ENCODE measurements around the gene IL17B.

The IL17B gene

GRCh38 chr5:149417711-149418368 is 38.7 kb upstream of the IL17B start:
- H3K4me3 ChIP-seq (ENCODE audit: low read depth, low read length), result no peak overlapping the region
- no peak for TF ChIP-seq CTCF (IDR thresholded peaks at IDR 0.05; ENCODE audit: low read depth, low read length)
- H3K9me3 ChIP-seq, result no peaks in the 10 kb centered on the region
- H3K36me3 ChIP-seq, result no peaks in the 10 kb centered on the region
- H3K27me3 ChIP-seq, result no peaks in the 10 kb centered on the region
- H3K4me1 ChIP-seq, result peaks cover 61% of the 10 kb centered on the region
- no peak for DNase-seq

DNA sequence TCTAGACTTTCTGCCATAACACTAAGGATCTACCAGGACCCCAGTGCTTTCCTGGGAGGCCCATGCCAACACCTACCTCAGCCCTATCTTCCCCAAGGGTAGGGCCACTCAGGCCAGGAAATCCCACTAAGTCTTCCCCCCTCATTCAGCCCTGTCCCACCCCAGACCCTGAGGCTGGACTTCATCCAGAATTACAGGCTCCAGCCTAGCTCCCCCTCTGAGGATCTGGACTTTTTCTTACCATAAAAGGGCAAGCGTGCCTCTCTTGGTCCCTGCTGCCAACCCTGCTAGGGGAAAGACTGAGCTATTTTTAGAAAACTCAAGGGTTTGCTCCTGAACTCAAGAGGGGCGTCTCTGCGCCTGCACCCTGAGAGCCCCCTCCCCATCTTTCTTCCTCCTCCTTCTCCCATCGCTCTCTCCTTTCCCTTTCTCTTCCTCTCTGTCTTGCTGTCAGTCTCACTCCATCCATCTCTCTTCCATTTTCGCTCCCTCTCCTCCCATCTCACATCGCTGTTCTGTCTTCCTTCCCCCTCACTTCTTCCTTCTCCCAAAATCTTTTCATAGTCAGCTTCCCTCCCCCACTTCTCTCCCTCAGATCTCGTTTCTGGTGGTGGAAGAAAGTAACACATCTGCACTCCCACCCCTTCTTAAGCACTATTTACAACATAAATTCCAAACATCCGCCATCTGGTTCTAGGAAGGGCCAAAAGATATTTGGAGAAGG is 38.1 kb upstream of the IL17B start:
- TF ChIP-seq CTCF (IDR thresholded peaks at IDR 0.05; ENCODE audit: low read depth, low read length), result no peak
- no peak for DNase-seq
- H3K4me3 ChIP-seq (ENCODE audit: low read depth, low read length), result no peak overlapping the region
- H3K4me1 ChIP-seq, result peaks cover 60% of the 10 kb centered on the region
- H3K27me3 ChIP-seq, result no peaks in the 10 kb centered on the region
- no peaks in the 10 kb centered on the region for H3K36me3 ChIP-seq
- no peaks in the 10 kb centered on the region for H3K9me3 ChIP-seq

- H3K9me3 ChIP-seq, result no peaks in the 10 kb centered on the region
- TF ChIP-seq CTCF (IDR thresholded peaks at IDR 0.05; ENCODE audit: low read depth, low read length), result no peak
- H3K36me3 ChIP-seq, result no peaks in the 10 kb centered on the region
- H3K27me3 ChIP-seq, result no peaks in the 10 kb centered on the region
- no peak for DNase-seq
- H3K4me1 ChIP-seq, result peaks cover 47% of the 10 kb centered on the region
- no peak overlapping the region for H3K4me3 ChIP-seq (ENCODE audit: low read depth, low read length)
These were observed 36.2 kb upstream of the IL17B start for GRCh38 chr5:149415066-149415967.

DNA sequence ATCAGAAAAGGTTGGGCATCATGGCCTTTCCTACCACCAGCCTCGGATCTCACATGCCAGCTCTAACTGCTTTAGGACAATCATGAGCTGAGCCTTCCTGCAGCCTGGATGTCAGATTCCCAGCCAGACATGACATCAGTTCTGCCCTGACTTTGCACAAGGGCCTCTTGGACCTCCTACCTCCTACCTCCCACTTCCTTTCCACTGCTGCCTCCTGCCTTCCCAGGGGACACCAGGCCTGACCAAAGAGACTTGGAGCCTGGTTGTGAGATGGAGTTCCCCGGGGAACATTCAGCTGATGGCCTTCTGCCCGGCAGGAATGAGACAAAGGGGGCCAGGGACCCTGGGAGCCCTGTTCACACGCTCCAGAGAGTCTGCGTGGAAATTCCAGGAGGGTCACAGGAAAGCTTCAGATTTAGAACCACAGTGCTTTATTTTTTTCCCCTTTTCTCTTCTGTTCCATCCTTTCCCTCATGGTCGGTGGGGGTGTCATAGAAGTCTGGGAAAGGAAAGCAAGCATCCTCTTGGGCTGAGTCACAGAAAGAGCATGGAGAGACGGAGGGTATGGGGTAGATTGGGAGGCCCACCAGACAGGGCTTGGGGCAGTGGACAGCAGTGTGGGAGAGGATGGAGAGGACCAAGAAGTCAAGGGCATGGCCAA is 35.4 kb upstream of the IL17B start:
- peak; percentile 72 for DNase-seq
- Histone ChIP-seq H3K4me3 (ENCODE audit: low read depth, low read length) (no peak overlapping the region), H3K9me3 (no peaks in the 10 kb centered on the region), H3K4me1 (peaks cover 41% of the 10 kb centered on the region), H3K27me3 (no peaks in the 10 kb centered on the region), H3K36me3 (no peaks in the 10 kb centered on the region)
- TF ChIP-seq CTCF (IDR thresholded peaks at IDR 0.05; ENCODE audit: low read depth, low read length), result no peak

- TF ChIP-seq CTCF (IDR thresholded peaks at IDR 0.05; ENCODE audit: low read depth, low read length), result no peak
- no peak for DNase-seq
- Histone ChIP-seq H3K27me3 (no peaks in the 10 kb centered on the region), H3K4me3 (ENCODE audit: low read depth, low read length) (no peak overlapping the region), H3K4me1 (peaks cover 41% of the 10 kb centered on the region), H3K9me3 (no peaks in the 10 kb centered on the region), H3K36me3 (no peaks in the 10 kb centered on the region)
These were observed 34.6 kb upstream of the IL17B start for GRCh38 chr5:149413477-149414210.

Measured in BE2C (cell line).